Astrocyte of the cerebellum (primary cell): Measurements from ENCODE around the gene SMKR1.
A peak's percentile ranks its signal among the peaks of the same experiment; 100 is the strongest.

Experiments
- DNase-seq: peaks from one replicate; pipeline ENCODE4 v3.0.0-alpha.2; 2011; ENCODE audit warnings: low read depth
- H3K4me3 ChIP-seq: 2 replicates; pipeline ENCODE4 v1.5.1; 2011; ENCODE audit warnings: mild to moderate bottlenecking, low read depth, low read length, moderate library complexity
- in situ Hi-C: cut with HindIII; loops from 2 replicates; pipeline ENCODE4 v1.10.0; 2017; ENCODE audit warnings: low sequenced_read_pairs
- TF ChIP-seq, protein P1 (sequence below): IDR thresholded peaks from 2 replicates; pipeline ENCODE4 v1.5.1; 2012; ENCODE audit warnings: low read length, low read depth, moderate library complexity, mild to moderate bottlenecking; ENCODE audit errors: missing control alignments

Gene SMKR1

DNA sequence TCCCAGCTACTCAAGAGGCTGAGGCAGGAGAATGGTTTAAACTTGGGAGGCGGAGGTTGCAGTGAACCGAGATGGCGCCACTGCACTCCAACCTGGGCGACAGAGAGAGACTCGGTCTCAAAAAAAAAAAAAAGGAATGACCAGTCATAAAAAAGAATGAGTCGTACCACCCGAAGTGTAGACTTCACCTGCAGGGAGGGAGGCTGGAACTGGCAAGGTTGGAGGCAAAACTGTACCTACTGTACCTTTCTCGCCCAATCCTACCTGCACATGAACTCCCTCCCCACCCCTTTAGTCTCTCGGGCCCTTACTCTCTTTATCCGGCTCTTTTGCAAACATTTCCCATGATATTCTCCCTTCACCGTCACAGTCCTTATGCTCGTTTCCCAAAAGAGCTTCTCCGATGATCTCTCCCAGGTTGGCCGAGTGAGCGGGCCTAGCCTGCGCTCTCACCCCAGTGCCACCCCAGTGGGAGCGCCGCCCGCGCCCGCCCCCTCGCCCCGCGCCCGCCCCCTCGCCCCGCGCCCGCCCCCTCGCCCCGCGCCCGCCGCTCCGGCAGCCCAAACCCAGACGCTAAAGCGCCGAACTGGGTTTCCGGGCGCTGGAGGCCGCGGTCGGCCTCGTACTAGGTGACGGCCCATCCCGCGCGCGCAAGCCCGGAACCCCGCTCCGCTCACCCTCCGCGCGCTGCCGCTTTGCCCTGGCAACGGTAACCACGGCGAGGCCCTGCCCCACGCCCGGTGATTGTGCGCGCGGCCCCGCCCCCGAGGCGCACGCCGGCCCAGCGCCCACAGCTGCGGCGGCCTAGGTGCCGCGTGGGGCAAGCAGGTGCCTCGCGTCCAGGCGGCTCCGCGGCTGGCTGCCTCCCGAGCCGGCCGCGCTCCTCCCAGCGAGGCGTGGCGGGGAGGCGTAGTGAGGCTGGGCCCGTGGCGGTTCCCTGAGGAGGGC, at the start of gene SMKR1:
Gene SMKR1, plus strand, starts transcription at position 772 of the 948 bp plus-strand sequence. CDS start 294 bp downstream, outside the sequence.
- TF ChIP-seq, protein P1, sequence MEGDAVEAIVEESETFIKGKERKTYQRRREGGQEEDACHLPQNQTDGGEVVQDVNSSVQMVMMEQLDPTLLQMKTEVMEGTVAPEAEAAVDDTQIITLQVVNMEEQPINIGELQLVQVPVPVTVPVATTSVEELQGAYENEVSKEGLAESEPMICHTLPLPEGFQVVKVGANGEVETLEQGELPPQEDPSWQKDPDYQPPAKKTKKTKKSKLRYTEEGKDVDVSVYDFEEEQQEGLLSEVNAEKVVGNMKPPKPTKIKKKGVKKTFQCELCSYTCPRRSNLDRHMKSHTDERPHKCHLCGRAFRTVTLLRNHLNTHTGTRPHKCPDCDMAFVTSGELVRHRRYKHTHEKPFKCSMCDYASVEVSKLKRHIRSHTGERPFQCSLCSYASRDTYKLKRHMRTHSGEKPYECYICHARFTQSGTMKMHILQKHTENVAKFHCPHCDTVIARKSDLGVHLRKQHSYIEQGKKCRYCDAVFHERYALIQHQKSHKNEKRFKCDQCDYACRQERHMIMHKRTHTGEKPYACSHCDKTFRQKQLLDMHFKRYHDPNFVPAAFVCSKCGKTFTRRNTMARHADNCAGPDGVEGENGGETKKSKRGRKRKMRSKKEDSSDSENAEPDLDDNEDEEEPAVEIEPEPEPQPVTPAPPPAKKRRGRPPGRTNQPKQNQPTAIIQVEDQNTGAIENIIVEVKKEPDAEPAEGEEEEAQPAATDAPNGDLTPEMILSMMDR = no peak
- in situ Hi-C loops = no loop called here
- no peak for DNase-seq
- peak within 1 kb of the TSS; percentile 42 for H3K4me3 ChIP-seq

DNA sequence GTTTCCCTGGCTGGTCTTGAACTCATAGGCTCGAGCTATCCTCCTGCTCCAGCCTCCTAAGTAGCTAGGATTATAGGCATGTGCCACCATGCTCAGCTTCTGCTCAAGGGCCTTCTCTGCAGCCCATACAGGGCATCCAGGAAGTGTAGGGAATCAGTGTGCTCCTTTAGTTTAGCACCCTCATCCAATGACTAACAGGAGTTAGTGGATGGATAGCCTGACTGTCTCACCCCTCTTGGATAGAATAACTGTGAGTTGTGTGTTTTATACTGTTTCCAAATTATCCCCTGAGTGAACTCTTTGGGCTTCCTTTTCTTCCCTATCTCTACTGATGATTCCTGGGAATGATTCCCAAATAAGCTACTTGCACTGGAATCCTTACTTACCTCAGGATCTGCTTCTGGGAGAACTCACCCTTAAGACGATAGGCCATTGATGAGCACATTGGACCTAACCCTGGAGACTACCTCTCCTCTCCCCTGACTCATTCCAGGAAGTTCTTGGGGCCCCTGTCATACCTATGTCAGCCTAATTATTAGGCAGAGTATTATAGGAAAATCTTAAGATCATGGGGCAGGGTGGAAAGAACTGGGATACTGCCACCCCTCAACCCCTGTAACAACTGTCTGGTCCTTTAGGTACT, 49.6 kb upstream of the SMKR1 start:
- TF ChIP-seq, protein P1 = no peak
- H3K4me3 ChIP-seq = no peak overlapping the region
- in situ Hi-C loops = no loop called here
- no peak for DNase-seq

DNA sequence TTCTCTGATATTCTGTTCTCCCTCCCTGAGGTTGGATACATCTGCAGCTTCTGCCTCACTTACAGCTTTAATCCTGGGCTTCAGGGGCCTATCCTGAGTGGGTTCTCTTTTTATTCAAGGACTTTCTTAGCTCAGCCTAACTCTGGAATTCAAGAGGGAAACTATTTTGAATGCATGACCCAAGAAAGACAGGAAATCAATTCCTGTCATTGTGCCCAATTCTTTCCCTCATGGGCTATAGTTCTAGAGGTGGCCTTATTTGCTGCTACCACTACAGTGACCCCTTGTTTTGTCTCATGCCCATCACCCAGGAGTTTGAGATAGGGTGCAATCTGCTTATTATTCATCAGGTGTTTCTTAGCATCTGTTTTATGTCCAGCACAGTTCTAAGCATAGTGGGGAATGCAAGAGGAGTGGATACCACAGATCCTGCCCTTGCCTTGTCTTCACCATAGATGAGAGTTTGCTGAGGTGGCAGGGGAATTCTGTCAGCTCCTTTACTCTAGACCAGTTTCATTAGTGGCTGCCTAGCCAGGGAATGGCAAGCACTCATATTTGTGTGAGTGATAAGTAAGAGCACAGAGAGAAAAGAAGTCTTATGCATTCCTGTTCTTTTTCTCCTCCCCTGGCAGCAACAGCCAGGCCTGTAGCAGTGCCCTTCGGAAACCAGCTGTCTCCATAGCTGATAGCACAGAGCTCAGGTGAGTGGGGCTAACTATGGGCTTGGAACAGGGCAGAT, 48.7 kb upstream of the SMKR1 start:
- no peak overlapping the region for H3K4me3 ChIP-seq
- DNase-seq = no peak
- in situ Hi-C loops = no loop called here
- TF ChIP-seq, protein P1 = no peak

DNA sequence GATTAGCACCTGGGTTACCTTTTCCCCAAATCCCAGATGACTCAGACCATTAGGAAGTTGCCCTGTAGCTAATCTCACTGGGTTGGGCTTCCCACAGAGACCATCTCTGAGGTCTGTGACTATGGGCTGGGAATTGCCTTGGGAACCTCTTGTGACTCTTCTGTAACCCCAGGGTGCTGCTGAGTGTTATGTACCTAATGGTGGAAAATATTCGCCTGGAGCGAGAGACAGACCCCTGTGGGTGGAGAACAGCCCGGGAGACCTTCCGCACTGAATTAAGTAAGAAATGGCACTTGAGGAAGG, 48.1 kb upstream of the SMKR1 start:
- in situ Hi-C loops = no loop called here
- no peak overlapping the region for H3K4me3 ChIP-seq
- no peak for DNase-seq
- TF ChIP-seq, protein P1 = no peak

DNA sequence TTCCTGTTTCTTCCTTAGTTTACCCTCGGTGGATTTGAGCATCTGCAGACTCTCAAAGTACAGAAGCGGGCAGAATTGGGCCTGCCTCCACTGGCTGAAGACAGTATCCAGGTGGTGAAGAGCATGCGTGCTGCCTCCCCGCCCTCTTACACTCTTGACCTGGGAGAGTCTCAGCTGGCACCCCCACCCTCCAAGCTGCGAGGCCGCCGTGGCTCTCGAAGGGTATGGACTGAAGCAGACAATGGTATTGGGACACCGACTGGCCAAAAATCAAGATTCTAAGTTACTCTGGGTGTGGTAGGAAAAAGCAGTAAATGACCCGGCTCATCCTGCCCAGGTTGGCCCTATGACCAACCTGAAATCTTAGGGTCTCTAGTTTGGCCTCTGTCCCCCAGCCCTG, 45.9 kb upstream of the SMKR1 start:
- in situ Hi-C loops = no loop called here
- no peak overlapping the region for H3K4me3 ChIP-seq
- TF ChIP-seq, protein P1 = no peak
- DNase-seq = no peak

DNA sequence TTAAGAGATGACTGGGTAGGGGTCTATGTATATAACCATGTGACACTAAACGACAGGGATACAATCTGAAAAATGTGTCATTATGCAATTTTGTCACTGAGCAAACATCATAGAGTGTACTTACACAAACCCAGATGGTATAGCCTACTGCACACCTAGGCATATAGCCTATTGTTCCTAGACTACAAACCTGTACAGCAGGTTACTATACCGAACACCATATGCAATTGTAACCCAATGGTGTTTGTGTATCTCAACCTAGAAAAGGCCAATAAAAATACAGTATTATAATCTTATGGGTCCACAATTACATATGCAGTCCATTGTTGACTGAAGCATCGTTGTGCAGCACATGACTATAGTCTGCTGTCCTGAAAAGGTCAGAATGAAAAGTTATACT, 45.2 kb upstream of the SMKR1 start:
- no peak overlapping the region for H3K4me3 ChIP-seq
- no peak for DNase-seq
- in situ Hi-C loops = no loop called here
- TF ChIP-seq, protein P1 = no peak
